Activated T-helper 9 cell treated with anti-CD3 and anti-CD28 coated beads, Interleukin-2, amount 50 U/mL, for 16 hours (primary cell): ENCODE results near the gene LCN2.

Experiments used
- DNase-seq: peaks from one replicate; pipeline ENCODE4 v3.0.0-alpha.2; 2020; ENCODE audit warnings: low read depth

The LCN2 gene

DNA sequence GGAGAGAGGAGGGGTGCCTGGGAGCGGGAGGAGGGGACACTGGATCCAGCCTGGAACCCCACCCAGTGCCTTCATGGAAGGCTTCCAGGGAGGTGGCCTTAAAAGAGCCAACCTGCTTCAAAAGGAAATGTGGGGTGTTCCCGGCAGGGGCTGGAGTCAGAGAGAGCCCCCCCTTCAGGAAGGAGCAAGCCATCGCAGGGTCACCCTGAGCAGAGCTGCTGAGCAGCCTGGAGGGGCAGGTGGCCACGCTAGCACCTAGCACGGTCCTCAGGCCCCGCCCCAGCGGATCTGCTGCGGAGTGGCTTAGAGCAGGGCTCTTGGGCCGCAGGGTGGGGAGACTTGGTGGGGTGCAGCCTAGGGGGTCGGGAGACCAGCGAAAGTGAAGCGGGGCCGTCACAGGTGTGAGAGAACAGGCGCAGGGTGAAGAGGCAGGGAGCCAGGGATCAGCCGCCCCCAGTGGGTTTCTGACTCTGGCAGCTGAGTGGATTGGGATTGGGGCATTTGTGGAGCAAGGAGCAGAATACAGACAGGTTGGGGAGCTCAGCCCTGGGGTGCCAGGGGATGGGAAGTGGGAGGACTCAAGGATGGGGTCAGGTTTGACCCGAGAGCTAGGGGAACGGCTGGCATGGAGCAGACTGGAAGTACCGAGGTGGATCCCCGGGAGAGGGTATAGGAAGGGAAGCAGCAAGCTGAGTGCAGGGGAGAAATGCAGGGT, 1.5 kb downstream of the LCN2 start:
- DNase-seq: no peak

DNA sequence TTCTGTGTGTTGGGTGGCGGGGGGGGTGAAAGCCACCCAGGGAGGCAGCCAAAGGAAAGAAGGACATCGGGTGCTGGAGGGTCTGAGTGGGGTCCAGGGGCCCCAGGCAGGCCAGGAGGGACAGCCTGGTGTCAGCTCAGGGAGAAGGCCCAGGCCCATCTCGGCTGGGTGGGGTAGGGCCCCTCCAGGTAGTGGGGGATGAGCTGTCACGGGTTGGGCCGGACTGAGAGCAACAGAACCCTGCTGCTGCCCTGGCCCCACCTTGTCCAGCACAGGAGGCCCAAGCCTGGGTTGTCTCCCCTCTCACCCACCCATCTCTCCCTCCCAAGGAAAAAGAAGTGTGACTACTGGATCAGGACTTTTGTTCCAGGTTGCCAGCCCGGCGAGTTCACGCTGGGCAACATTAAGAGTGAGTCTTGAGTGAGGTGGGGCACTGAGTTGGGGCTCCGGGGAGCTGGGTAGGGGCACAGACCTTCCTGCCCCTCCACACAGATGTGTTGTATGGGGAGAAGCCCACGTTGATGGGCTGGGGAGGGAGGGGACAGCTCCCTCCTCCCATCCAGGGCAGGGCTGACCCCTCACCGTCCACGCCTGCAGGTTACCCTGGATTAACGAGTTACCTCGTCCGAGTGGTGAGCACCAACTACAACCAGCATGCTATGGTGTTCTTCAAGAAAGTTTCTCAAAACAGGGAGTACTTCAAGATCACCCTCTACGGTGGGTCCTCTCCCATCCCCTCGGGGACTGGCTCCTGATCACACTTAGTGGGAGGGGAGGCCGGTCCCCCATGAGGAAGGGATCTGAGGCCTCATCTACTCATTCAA, 2.3 kb downstream of the LCN2 start:
- no peak for DNase-seq

GRCh38 chr9:128152133-128153059, 3.1 kb downstream of the LCN2 start:
- DNase-seq: no peak

GRCh38 chr9:128153060-128153946, 4.0 kb downstream of the LCN2 start:
- no peak for DNase-seq

DNA sequence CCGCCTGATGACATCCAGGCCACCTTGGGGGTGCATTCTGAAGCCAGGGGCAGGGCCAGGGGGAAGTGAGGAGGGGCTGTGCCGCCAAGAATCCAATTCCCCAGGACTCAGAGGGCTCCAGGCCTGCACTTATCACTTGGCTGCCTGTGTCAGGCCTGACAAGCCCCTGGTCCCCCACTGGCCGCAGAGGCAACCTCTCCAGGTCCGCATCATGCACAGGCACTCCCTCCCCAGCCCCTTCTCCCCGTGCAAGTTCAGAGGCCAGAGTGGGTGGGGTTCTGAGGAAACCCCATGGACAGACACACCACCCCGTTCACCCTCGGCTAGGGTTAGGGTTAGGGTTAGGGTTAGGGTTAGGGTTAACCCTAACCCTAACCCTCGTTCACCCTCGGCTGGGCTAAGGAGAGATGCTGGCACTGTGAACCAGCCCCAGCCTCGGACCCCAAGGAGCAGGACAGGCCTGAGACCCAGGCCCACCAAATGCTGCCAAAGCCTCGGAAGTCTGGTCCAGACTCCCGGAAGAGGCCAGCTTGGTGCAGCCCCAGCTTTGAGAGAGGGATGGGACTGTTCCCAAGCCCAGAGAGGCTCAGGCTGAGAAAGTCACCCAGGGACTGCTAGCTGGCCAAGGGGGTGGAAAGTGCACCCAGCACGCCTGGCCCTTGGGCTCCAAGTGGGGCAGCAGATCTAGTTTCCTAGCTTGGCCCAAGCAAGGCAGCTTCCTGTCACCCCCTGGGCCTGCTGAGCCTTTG, 4.9 kb downstream of the LCN2 start:
- no peak for DNase-seq

DNA sequence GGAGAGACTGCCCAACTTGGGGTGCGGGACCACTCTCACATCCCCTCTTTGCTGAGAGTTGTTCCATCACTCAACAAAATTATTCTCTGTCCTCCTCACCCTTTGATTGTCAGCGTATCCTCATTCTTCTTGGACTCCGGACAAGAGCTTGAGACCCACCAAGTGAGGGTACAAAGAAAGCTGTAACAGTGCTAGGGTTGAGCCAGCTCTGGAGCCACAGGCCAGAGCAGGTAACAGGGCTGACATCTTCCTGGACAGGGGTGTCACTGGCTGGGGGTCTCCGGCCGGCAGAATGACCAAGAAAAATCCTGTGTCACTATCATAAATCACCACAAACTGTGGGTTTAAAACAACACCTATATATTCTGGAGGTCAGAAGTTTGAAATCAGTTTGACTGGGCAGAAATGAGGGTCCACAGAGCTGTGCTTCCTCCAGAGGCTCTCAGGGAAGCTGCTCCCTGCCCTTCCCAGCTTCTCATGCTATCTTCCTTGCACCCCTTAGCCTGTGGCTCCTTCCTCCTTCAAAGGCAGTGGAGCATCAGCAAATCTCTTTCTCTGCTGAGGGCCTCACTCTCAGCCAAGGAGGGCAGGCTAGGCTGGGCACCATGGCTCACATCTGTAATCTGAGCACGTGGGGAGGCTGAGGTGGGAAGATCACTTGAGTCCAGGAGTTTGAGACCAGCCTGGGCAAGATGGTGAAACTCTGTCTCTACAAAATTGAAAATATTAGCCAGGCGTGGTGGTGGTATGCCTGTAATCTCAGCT, 6.7 kb downstream of the LCN2 start:
- DNase-seq: no peak

DNA sequence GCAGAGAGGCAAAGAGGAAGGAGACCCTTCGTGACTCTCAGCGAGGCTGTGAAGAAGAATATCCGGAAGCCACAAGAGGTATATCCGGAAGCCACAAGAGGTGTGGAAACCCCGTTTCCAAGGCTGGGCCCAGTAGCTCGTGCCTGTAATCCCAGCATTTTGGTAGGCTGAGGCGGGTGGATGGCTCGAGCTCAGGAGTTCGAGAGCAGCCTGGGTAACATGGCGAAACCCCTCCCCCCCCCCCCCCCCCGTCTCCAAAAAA, 10.2 kb downstream of the LCN2 start:
- DNase-seq: peak; percentile 38

DNA sequence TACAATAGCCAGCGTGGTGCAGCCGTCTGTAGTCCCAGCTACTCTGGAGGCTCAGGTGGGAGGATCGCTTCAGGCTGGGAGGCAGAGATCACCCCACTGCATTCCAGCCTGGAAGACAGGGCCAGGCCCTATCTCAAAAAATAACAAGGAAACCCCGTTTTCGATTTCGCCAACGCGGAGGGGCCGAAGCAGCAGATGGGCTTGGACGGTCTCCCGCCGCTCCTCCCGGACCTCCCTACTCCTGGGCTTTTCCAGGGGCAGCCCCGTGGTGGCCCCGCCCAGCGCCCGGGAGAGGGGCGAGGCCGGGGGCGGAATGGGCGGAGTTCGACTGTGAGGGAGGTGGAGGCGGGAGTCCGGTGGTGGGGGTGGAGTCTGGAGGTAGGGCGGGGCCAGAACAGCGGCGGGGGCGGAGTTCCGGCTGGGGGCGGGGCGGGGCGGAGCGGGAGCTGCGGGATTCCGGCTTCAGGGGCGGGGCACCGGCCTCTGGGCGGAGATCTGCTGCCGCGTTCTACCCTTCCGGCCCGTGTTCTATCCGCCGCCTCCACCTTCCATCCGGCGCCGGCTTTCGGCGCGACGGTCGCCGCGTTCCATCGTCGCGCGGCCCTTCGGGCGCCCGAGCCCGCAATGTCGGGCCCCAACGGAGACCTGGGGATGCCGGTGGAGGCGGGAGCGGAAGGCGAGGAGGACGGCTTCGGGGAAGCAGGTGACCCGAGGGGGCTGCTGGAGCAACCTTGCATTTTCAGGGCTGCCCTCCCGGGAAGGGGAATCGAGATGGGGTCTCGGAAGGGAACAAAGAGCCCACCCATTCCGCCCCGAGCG, 10.7 kb downstream of the LCN2 start, which contains the start of gene BBLN:
BBLN (plus strand) TSS at position 482 of the 819 bp plus-strand sequence; CDS start at position 625, 143 bp downstream.
- DNase-seq: peak; percentile 91

DNA sequence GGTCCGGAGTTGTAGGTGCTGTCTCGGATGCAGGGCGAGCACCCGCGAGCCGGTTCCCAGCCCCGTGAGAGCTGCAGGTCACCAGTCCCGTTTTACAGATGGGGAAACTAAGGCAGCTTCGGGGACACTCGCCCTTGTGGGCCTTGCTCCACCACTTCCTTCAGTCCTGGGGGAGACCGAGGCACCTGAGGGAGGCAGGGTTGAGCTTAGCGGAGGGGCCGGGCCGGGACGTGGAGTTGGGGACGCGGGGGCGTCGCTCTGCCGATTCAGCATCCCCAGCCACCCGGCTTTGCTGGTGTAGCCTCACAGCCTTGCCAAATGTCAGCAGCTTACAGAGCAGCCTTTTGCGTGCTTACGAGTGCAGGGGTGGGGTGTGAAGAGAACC, 11.3 kb downstream of the LCN2 start:
- peak; percentile 36 for DNase-seq

DNA sequence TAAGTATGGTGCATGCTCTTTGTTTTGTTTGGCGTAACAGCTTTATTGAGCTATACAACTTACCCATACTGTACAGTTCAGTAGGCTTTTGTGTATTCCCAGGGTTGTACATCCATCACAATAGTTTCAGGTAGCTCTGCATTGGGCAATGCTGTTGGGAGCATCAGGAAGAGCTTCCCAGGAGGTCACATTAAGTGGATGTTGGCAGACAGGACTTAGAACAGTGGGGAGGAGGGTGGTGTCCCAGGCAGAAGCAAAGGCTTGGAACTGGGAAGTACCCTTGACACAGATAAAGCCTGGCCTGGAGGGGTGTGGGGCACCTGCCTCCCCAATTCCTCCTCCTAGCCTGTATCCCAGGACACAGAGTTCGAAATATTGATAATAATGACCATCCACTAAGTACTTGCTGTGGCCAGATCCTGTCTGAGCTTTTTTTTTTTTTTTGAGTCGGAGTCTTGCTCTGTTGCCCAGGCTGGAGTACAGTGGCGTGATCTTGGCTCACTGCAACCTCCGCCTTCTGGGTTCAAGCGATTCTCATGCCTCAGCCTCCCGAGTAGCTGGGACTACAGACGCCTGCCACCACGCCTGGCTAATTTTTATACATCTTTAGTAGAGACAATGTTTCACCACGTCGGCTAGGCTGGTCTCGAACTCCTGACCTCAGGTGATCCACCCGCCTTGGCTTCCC, 12.1 kb downstream of the LCN2 start:
- no peak for DNase-seq

DNA sequence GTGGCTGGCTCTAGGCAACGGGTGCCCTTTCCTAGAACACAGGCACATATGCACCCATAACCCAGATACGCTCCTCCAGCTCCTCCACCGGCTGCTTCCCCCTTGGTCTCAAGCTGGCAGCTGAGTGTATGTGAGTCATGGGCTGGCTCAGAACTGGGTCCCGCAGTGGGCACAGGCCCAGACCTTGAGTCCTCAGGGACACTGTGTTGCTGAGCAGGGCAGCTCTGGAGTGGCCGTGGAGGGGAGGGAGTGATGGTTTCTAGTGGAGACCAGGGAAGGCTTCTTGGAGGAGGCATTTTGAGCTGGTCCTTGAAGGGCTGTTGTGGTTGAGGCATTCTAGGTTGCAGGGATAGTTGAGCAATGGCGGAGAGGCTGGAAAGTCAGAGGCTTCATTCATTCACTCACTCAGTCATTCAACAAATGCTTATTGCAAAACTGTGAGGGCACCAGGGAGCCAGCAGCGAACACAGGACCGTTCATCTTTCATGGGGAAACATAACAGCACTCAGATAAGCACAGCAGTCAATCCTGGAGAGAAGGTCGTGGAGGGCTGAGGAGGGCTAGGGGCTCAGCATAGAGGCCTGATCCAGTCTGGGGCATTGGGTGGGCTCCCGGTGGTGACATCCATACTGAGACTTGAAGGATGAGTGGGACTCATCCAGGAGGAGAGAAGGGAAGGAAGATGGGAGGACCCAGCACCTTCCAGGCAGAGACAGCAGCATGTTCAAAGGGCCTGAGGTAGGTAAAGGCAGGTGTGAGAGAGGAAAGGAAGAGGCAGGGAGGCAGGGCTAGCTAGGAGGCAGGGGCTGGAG, 13.2 kb downstream of the LCN2 start:
- no peak for DNase-seq

- DNase-seq: no peak
Measured at GRCh38 chr9:128163027-128163515, 13.8 kb downstream of the LCN2 start.

GRCh38 chr9:128163523-128164306, 14.5 kb downstream of the LCN2 start:
- no peak for DNase-seq

DNA sequence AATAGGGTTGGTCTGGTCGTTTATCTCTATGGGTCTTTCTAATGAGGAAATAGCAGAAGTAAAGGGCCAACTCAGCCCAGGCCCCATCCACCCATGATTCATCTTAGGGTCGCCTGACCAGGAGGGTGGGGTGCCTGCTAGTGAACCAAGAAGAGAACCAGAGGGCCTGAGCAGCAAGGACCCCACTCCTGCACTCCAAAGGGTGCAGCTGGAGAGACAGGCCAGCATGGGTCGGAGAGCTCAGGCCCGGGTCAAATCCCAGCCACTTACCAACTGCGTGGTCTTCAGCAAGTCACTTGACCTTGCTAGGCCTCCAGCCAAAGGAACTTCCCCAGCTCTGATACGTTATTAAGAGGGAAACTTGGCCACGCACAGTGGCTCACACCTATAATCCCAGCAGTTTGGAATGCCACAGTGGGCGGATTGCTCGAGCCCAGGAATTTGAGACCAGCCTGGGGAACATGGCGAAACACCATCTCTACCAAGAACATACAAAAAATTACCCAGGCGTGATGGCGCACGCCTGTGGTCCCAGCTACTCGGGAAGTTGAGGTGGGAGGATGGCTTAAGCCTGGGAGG, 15.1 kb downstream of the LCN2 start:
- no peak for DNase-seq

GRCh38 chr9:128166169-128166568, 16.9 kb downstream of the LCN2 start:
- DNase-seq: no peak

GRCh38 chr9:128167209-128167608, 18.0 kb downstream of the LCN2 start:
- DNase-seq: no peak
